Stimulated activated CD4-positive, alpha-beta T cell treated with anti-CD3 and anti-CD28 coated beads, TNF-alpha, amount 100 ng/mL, for 24 hours (primary cell): ENCODE measurements around the gene HOXB6.

ENCODE experiments used
- DNase-seq, 3 experiments: peaks; one replicate each; pipeline ENCODE4 v3.0.0-alpha.2; 2020; ENCODE audit warnings: low read depth in 3 of 3

HOXB6 gene

GRCh38 chr17:48609759-48610281, 5.0 kb upstream of the HOXB6 start:
- no peak for DNase-seq

GRCh38 chr17:48609033-48609432, 4.2 kb upstream of the HOXB6 start:
- DNase-seq, result no peak

GRCh38 chr17:48608494-48608834, 3.7 kb upstream of the HOXB6 start:
- no peak for DNase-seq

GRCh38 chr17:48606892-48607614, 2.3 kb upstream of the HOXB6 start:
- no peak for DNase-seq

GRCh38 chr17:48605991-48606891, 1.5 kb upstream of the HOXB6 start:
- DNase-seq, result no peak

- no peak for DNase-seq
Observed at GRCh38 chr17:48605409-48605919, 678 bp upstream of the HOXB6 start.

GRCh38 chr17:48603959-48604769, 622 bp downstream of the HOXB6 start:
- no peak for DNase-seq

- no peak for DNase-seq
Observed at GRCh38 chr17:48601539-48602425, 3.0 kb downstream of the HOXB6 start.

- no peak for DNase-seq
Observed at GRCh38 chr17:48601207-48601538, 3.6 kb downstream of the HOXB6 start.

- no peak for DNase-seq
Observed at GRCh38 chr17:48600244-48601098, 4.3 kb downstream of the HOXB6 start.

GRCh38 chr17:48599354-48599753, 5.4 kb downstream of the HOXB6 start:
- no peak for DNase-seq

- no peak for DNase-seq
Observed at GRCh38 chr17:48598736-48599135, 6.0 kb downstream of the HOXB6 start.

- DNase-seq, result no peak
Observed at GRCh38 chr17:48597778-48598631, 6.8 kb downstream of the HOXB6 start.

GRCh38 chr17:48597528-48597777, 7.3 kb downstream of the HOXB6 start:
- DNase-seq, result no peak

- no peak for DNase-seq
Observed at GRCh38 chr17:48596735-48597527, 7.9 kb downstream of the HOXB6 start.

GRCh38 chr17:48596000-48596734, 8.6 kb downstream of the HOXB6 start:
- DNase-seq, result no peak

GRCh38 chr17:48595278-48595999, 9.3 kb downstream of the HOXB6 start:
- DNase-seq, result no peak
